Measurements from ENCODE around the gene PI16. TPM values are rescaled to one million over a fixed set of nuclear protein-coding genes. Genes with fewer than 3 reads are reported as not detected.
A peak's percentile ranks its signal among the peaks of the same experiment; 100 is the strongest.

PI16 gene
- total and polyA plus RNA-seq, 2 experiments from 2014 or later = 0.50 TPM; not detected in 1

DNA sequence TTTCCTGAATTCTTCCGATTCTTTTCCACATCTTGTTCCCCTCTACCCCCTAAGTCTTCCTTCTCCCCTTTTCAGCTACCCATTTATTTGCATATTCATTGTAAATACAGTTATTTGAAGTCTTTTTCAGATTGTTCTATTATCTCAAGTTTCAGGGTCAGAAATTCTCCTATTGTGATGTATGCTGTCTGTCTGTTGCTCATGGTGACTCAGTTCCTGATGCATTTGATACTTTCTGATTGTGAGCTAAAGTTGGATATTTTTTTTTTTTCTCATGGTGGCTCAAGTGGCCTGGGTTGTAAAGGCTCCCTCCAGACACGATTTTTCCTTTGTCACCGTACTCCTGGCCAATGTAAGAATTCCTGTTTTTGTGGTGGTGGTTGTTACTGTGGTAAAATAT lies 4.9 kb upstream of the PI16 start:
- H3K4me2 ChIP-seq = peak overlapping the region; percentile 50
- peak overlapping the region; percentile 89; the same call in 1 of the 2 replicates for H2AFZ ChIP-seq
- ATAC-seq (no peak), DNase-seq (ENCODE audit: low spot score) (no peak)
- no peaks in the 10 kb centered on the region for H3K9me3 Mint-ChIP-seq
- peak overlapping the region; percentile 6; the same call in 1 of the 2 replicates for H3K27ac Mint-ChIP-seq
- 0 out of 2 replicates have a peak overlapping the region, but pooled peaks have one; percentile 72 for H3K27ac ChIP-seq (ENCODE audit: low read depth)
- peaks cover 23% of the 10 kb centered on the region for H3K4me1 Mint-ChIP-seq
- 0 out of 2 replicates have a peak, but pooled peaks cover 3% of the 10 kb centered on the region for H3F3A ChIP-seq (replicated peaks; ENCODE audit: low read depth)
- H3K9me2 ChIP-seq (ENCODE audit: insufficient read depth) = no peaks in the 10 kb centered on the region
- H3K27me3 Mint-ChIP-seq (ENCODE audit: insufficient read depth, low read depth, poor library complexity) = peaks cover 2% of the 10 kb centered on the region
- no peaks in the 10 kb centered on the region for H3K36me3 Mint-ChIP-seq (ENCODE audit: low read depth)
- H4K20me1 ChIP-seq (replicated peaks; ENCODE audit: insufficient read depth) = no peaks in the 10 kb centered on the region
- TF ChIP-seq POLR2AphosphoS5 (IDR thresholded peaks at IDR 0.05; ENCODE audit: low read depth) = no peak
- TF ChIP-seq, protein P1, sequence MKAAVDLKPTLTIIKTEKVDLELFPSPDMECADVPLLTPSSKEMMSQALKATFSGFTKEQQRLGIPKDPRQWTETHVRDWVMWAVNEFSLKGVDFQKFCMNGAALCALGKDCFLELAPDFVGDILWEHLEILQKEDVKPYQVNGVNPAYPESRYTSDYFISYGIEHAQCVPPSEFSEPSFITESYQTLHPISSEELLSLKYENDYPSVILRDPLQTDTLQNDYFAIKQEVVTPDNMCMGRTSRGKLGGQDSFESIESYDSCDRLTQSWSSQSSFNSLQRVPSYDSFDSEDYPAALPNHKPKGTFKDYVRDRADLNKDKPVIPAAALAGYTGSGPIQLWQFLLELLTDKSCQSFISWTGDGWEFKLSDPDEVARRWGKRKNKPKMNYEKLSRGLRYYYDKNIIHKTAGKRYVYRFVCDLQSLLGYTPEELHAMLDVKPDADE (IDR thresholded peaks at IDR 0.05) = no peak
- TF ChIP-seq, protein P2, sequence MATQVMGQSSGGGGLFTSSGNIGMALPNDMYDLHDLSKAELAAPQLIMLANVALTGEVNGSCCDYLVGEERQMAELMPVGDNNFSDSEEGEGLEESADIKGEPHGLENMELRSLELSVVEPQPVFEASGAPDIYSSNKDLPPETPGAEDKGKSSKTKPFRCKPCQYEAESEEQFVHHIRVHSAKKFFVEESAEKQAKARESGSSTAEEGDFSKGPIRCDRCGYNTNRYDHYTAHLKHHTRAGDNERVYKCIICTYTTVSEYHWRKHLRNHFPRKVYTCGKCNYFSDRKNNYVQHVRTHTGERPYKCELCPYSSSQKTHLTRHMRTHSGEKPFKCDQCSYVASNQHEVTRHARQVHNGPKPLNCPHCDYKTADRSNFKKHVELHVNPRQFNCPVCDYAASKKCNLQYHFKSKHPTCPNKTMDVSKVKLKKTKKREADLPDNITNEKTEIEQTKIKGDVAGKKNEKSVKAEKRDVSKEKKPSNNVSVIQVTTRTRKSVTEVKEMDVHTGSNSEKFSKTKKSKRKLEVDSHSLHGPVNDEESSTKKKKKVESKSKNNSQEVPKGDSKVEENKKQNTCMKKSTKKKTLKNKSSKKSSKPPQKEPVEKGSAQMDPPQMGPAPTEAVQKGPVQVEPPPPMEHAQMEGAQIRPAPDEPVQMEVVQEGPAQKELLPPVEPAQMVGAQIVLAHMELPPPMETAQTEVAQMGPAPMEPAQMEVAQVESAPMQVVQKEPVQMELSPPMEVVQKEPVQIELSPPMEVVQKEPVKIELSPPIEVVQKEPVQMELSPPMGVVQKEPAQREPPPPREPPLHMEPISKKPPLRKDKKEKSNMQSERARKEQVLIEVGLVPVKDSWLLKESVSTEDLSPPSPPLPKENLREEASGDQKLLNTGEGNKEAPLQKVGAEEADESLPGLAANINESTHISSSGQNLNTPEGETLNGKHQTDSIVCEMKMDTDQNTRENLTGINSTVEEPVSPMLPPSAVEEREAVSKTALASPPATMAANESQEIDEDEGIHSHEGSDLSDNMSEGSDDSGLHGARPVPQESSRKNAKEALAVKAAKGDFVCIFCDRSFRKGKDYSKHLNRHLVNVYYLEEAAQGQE (IDR thresholded peaks at IDR 0.05; ENCODE audit: unreplicated experiment) = no peak
- TF ChIP-seq ZNF114 (CRISPR knock-in tag; IDR thresholded peaks at IDR 0.05) = no peak
- no peak for TF ChIP-seq EZH2 (IDR thresholded peaks at IDR 0.05; ENCODE audit: low read depth, unreplicated experiment)
- no peak for TF ChIP-seq ZNF331 (CRISPR knock-in tag; IDR thresholded peaks at IDR 0.05; ENCODE audit: low read depth)
- TF ChIP-seq, protein P3, sequence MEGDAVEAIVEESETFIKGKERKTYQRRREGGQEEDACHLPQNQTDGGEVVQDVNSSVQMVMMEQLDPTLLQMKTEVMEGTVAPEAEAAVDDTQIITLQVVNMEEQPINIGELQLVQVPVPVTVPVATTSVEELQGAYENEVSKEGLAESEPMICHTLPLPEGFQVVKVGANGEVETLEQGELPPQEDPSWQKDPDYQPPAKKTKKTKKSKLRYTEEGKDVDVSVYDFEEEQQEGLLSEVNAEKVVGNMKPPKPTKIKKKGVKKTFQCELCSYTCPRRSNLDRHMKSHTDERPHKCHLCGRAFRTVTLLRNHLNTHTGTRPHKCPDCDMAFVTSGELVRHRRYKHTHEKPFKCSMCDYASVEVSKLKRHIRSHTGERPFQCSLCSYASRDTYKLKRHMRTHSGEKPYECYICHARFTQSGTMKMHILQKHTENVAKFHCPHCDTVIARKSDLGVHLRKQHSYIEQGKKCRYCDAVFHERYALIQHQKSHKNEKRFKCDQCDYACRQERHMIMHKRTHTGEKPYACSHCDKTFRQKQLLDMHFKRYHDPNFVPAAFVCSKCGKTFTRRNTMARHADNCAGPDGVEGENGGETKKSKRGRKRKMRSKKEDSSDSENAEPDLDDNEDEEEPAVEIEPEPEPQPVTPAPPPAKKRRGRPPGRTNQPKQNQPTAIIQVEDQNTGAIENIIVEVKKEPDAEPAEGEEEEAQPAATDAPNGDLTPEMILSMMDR (conservative IDR thresholded peaks at IDR 0.05; ENCODE audit: low read depth in 2 of 2) = no peak
- TF ChIP-seq, protein P4, sequence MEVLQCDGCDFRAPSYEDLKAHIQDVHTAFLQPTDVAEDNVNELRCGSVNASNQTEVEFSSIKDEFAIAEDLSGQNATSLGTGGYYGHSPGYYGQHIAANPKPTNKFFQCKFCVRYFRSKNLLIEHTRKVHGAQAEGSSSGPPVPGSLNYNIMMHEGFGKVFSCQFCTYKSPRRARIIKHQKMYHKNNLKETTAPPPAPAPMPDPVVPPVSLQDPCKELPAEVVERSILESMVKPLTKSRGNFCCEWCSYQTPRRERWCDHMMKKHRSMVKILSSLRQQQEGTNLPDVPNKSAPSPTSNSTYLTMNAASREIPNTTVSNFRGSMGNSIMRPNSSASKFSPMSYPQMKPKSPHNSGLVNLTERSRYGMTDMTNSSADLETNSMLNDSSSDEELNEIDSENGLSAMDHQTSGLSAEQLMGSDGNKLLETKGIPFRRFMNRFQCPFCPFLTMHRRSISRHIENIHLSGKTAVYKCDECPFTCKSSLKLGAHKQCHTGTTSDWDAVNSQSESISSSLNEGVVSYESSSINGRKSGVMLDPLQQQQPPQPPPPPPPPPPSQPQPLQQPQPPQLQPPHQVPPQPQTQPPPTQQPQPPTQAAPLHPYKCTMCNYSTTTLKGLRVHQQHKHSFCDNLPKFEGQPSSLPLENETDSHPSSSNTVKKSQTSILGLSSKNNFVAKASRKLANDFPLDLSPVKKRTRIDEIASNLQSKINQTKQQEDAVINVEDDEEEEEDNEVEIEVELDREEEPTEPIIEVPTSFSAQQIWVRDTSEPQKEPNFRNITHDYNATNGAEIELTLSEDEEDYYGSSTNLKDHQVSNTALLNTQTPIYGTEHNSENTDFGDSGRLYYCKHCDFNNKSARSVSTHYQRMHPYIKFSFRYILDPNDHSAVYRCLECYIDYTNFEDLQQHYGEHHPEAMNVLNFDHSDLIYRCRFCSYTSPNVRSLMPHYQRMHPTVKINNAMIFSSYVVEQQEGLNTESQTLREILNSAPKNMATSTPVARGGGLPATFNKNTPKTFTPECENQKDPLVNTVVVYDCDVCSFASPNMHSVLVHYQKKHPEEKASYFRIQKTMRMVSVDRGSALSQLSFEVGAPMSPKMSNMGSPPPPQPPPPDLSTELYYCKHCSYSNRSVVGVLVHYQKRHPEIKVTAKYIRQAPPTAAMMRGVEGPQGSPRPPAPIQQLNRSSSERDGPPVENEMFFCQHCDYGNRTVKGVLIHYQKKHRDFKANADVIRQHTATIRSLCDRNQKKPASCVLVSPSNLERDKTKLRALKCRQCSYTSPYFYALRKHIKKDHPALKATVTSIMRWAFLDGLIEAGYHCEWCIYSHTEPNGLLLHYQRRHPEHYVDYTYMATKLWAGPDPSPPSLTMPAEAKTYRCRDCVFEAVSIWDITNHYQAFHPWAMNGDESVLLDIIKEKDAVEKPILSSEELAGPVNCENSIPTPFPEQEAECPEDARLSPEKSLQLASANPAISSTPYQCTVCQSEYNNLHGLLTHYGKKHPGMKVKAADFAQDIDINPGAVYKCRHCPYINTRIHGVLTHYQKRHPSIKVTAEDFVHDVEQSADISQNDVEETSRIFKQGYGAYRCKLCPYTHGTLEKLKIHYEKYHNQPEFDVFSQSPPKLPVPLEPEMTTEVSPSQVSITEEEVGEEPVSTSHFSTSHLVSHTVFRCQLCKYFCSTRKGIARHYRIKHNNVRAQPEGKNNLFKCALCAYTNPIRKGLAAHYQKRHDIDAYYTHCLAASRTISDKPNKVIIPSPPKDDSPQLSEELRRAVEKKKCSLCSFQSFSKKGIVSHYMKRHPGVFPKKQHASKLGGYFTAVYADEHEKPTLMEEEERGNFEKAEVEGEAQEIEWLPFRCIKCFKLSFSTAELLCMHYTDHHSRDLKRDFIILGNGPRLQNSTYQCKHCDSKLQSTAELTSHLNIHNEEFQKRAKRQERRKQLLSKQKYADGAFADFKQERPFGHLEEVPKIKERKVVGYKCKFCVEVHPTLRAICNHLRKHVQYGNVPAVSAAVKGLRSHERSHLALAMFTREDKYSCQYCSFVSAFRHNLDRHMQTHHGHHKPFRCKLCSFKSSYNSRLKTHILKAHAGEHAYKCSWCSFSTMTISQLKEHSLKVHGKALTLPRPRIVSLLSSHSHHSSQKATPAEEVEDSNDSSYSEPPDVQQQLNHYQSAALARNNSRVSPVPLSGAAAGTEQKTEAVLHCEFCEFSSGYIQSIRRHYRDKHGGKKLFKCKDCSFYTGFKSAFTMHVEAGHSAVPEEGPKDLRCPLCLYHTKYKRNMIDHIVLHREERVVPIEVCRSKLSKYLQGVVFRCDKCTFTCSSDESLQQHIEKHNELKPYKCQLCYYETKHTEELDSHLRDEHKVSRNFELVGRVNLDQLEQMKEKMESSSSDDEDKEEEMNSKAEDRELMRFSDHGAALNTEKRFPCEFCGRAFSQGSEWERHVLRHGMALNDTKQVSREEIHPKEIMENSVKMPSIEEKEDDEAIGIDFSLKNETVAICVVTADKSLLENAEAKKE (CRISPR knock-in tag; IDR thresholded peaks at IDR 0.05) = no peak
- no peak for TF ChIP-seq JUNB (IDR thresholded peaks at IDR 0.05; ENCODE audit: unreplicated experiment)
- TF ChIP-seq NANOG (IDR thresholded peaks at IDR 0.05; ENCODE audit: borderline replicate concordance) = no peak
- no peak for TF ChIP-seq STAT1 (IDR thresholded peaks at IDR 0.05; ENCODE audit: unreplicated experiment)
- TF ChIP-seq CREB1 (CRISPR knock-in tag; IDR thresholded peaks at IDR 0.05; ENCODE audit: low read depth) = no peak
- TF ChIP-seq EZH2phosphoT487 (IDR thresholded peaks at IDR 0.05; ENCODE audit: unreplicated experiment) = no peak
- H3K36me3 ChIP-seq (ENCODE audit: insufficient read depth) = no peaks in the 10 kb centered on the region
- H3K79me2 ChIP-seq (replicated peaks; ENCODE audit: insufficient read depth) = no peaks in the 10 kb centered on the region
- peaks cover 25% of the 10 kb centered on the region for H3K4me1 ChIP-seq (ENCODE audit: insufficient read depth)
- H3K4me3 ChIP-seq = peak overlapping the region; percentile 8; the same call in 1 of the 2 replicates
- no peaks in the 10 kb centered on the region for H3K27me3 ChIP-seq (ENCODE audit: insufficient read depth)
- no peak overlapping the region for H3K4me3 Mint-ChIP-seq

Measured in GM23338 (cell line).